NT2/D1 (cell line): Measurements from ENCODE around the gene RASSF1.

Experiments
- SUZ12 ChIP-seq: IDR thresholded peaks from 2 replicates; pipeline ENCODE4 v1.6.1; 2011; ENCODE audit not compliant: insufficient read length, insufficient read depth; ENCODE audit errors: extremely low read depth
- YY1 ChIP-seq: IDR thresholded peaks from 2 replicates; pipeline ENCODE4 v1.6.1; 2011; ENCODE audit not compliant: insufficient read length, insufficient read depth
- ZNF274 ChIP-seq: IDR thresholded peaks from 2 replicates; pipeline ENCODE4 v1.6.1; 2011; ENCODE audit warnings: mild to moderate bottlenecking, low read depth, low read length

DNA sequence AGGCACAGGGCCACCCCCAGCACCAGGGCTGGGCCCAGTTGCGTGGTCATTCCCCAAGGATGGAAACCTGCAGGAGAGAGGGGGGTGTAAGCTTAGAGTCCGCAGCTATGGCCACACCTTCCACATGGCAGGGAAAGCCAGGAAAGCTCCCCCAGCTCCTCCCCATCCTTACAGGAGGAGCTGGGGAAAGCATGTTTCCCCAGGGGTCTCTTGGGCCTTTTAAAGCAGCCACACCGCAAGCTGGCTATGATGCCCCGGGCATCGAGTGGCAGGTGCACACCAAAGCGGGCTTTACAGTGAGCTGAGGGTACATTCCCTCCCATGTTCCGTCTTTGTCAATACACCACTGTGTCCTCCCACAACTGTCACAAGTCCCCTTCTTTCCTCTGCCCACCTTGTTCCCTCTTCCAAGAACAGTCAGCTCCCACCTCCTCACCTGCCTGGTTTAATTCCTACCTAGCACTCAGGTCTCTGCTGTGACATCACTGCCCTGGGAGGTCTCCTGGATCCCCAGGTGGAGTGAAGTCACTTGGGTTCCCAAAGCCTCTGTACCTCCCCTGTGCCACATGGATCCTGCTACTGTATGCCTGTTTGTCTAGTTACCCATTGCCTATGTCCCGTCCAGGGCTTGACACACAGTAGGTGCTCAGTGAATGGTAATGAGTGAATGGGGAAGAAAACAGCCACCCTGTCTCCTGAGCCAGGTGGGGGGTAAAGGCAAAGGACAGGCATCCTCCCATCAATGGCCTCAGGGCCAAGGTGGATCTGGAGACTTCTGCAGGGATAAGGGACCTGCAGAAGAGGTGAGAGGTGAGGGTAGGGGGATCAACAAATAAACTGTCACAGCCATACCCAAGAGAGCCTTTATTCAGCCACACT is 44.8 kb downstream of the RASSF1 start:
- TF ChIP-seq SUZ12 (no peak), YY1 (no peak), ZNF274 (no peak)
